Endothelial cell of umbilical vein (primary cell): Measurements from ENCODE around the gene LMBRD1.

Source experiments
- MAX ChIP-seq: IDR thresholded peaks from 2 replicates; pipeline ENCODE4 v1.6.1; 2011; ENCODE audit not compliant: insufficient read depth, insufficient read length
- POLR2AphosphoS5 ChIP-seq: IDR thresholded peaks from 2 replicates; pipeline ENCODE4 v1.6.1; 2012; ENCODE audit warnings: low read depth, mild to moderate bottlenecking, control low read depth, low read length, moderate library complexity; ENCODE audit not compliant: insufficient read depth
- TF ChIP-seq, protein P1 (sequence below), 2 donors: IDR thresholded peaks; 1 replicate in 1 of 2; 2 replicates in 1 of 2; pipeline ENCODE4 v1.5.1; 2011; ENCODE audit warnings: low read length in 2 of 2, mild to moderate bottlenecking in 2 of 2, moderate library complexity in 2 of 2, control low read depth in 1 of 2, inconsistent platforms in 1 of 2, low read depth in 1 of 2; ENCODE audit not compliant: insufficient read depth in 1 of 2; ENCODE audit errors: extremely low read depth in 1 of 2

DNA sequence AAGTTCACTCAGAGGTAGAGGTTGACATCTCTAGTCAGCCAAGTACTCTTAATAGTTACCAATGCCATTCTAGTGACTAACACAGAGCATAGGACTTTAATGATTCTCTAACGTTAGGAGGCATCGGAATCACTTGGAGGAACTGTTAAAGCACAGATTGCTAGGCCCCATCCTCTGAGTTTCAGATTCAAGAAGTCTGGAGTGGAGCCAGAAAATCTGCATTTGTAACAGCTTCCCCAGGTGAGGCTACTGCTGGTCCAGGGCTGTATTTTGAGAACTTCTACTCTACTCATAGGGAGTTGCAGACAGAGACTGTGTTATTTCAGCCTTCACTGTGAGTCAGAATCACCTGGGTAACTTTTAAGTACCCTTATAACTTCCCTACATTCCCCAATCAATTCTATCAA lies 5.7 kb downstream of the LMBRD1 start:
- TF ChIP-seq POLR2AphosphoS5 (no peak), MAX (no peak)
- TF ChIP-seq, protein P1, sequence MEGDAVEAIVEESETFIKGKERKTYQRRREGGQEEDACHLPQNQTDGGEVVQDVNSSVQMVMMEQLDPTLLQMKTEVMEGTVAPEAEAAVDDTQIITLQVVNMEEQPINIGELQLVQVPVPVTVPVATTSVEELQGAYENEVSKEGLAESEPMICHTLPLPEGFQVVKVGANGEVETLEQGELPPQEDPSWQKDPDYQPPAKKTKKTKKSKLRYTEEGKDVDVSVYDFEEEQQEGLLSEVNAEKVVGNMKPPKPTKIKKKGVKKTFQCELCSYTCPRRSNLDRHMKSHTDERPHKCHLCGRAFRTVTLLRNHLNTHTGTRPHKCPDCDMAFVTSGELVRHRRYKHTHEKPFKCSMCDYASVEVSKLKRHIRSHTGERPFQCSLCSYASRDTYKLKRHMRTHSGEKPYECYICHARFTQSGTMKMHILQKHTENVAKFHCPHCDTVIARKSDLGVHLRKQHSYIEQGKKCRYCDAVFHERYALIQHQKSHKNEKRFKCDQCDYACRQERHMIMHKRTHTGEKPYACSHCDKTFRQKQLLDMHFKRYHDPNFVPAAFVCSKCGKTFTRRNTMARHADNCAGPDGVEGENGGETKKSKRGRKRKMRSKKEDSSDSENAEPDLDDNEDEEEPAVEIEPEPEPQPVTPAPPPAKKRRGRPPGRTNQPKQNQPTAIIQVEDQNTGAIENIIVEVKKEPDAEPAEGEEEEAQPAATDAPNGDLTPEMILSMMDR (IDR thresholded peaks at IDR 0.05; ENCODE audit: extremely low read depth in 1 of 2, insufficient read depth in 1 of 2, low read depth in 1 of 2, low read length in 2 of 2), result no peak
